SU-DHL-6 (cell line): ENCODE results near the gene FAM83D.

Source experiments
- EZH2phosphoT487 ChIP-seq: fragments of 200-600 bp; sonication (generic), shearing (Covaris generic); conservative IDR thresholded peaks from 2 replicates; pipeline ENCODE4 v1.6.1; 2018; ENCODE audit warnings: mild to moderate bottlenecking, antibody characterized with exemption, low read length, moderate library complexity, mixed read lengths
- TF ChIP-seq, protein P1 (sequence below): fragments of 200-600 bp; sonication (generic); IDR thresholded peaks from one replicate; pipeline ENCODE4 v1.5.1; 2017; ENCODE audit warnings: antibody characterized with exemption, mild to moderate bottlenecking, low read length, moderate library complexity; ENCODE audit not compliant: insufficient read depth, poor library complexity, severe bottlenecking

DNA sequence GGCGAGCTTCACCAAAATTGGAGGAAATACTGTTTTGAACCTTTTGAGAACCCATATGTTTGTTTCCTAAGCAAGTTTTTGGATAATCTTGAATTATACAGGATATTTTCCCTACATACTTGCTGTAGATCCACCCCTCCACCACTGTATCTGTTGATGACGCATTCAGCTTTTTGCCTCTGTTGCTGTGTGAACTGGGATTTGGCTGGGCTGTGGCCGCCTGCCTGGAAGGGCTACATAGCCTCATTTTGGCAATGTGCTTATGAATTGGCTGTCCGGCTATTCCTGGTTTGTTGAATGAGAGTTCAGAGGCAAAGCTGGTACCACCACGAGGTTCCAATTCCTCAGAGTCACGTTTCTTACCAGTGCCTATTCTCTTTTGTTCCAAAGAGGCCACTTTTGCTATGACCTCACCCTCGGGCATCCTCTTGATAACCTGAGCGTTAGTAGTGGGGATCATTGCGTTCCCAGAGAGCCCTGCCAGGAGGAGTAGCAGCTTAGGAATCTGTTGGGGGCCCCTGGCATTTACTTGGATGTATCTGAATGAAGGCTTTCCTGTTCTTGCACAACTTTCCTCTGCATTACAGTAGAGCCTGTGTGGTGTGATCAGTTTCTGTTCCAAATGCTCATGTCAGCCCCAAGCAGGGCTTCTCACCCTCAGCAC is 6.4 kb downstream of the FAM83D start:
- TF ChIP-seq, protein P1, sequence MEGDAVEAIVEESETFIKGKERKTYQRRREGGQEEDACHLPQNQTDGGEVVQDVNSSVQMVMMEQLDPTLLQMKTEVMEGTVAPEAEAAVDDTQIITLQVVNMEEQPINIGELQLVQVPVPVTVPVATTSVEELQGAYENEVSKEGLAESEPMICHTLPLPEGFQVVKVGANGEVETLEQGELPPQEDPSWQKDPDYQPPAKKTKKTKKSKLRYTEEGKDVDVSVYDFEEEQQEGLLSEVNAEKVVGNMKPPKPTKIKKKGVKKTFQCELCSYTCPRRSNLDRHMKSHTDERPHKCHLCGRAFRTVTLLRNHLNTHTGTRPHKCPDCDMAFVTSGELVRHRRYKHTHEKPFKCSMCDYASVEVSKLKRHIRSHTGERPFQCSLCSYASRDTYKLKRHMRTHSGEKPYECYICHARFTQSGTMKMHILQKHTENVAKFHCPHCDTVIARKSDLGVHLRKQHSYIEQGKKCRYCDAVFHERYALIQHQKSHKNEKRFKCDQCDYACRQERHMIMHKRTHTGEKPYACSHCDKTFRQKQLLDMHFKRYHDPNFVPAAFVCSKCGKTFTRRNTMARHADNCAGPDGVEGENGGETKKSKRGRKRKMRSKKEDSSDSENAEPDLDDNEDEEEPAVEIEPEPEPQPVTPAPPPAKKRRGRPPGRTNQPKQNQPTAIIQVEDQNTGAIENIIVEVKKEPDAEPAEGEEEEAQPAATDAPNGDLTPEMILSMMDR: no peak
- TF ChIP-seq EZH2phosphoT487: no peak
